HS-5 (cell line): ENCODE measurements around the gene ACIN1.
A peak's percentile ranks its signal among the peaks of the same experiment; 100 is the strongest.
"Not testable (repeated sequence)": the region's sequence is repeated elsewhere in the genome, so short reads cannot be mapped to it uniquely, and the experiment has no call there.

Source experiments
- DNase-seq: peaks from one replicate; pipeline ENCODE4 v3.0.0-alpha.2; 2012; ENCODE audit warnings: low read depth

ACIN1 gene

GRCh38 chr14:23124337-23124954 is 29.5 kb upstream of the ACIN1 start:
- DNase-seq, result no peak

GRCh38 chr14:23123419-23123818 is 28.5 kb upstream of the ACIN1 start:
- no peak for DNase-seq

GRCh38 chr14:23122086-23122485 is 27.1 kb upstream of the ACIN1 start:
- DNase-seq, result no peak

GRCh38 chr14:23121361-23121771 is 26.4 kb upstream of the ACIN1 start:
- DNase-seq, result no peak

- peak; percentile 50 for DNase-seq
These were observed 25.8 kb upstream of the ACIN1 start for GRCh38 chr14:23120541-23121251.

- no peak for DNase-seq
These were observed 24.7 kb upstream of the ACIN1 start for GRCh38 chr14:23119363-23120327.

- no peak for DNase-seq
These were observed 23.8 kb upstream of the ACIN1 start, which contains the start of gene CEBPE for GRCh38 chr14:23118506-23119362. CEBPE (minus strand) TSS chr14:23119255; CDS start chr14:23119091, 164 bp downstream.

- no peak for DNase-seq
These were observed 22.6 kb upstream of the ACIN1 start for GRCh38 chr14:23117371-23118020.

- no peak for DNase-seq
These were observed 21.0 kb upstream of the ACIN1 start for GRCh38 chr14:23115918-23116317.

GRCh38 chr14:23115039-23115731 is 20.2 kb upstream of the ACIN1 start:
- DNase-seq, result peak; percentile 94

GRCh38 chr14:23114669-23115038 is 19.7 kb upstream of the ACIN1 start:
- DNase-seq, result no peak

- no peak for DNase-seq
These were observed 19.2 kb upstream of the ACIN1 start for GRCh38 chr14:23114120-23114458.

- DNase-seq, result no peak
These were observed 18.6 kb upstream of the ACIN1 start for GRCh38 chr14:23113431-23114119.

GRCh38 chr14:23112359-23113178 is 17.6 kb upstream of the ACIN1 start:
- DNase-seq, result no peak

- no peak for DNase-seq
These were observed 15.8 kb upstream of the ACIN1 start for GRCh38 chr14:23110579-23111365.

GRCh38 chr14:23109769-23110168 is 14.8 kb upstream of the ACIN1 start:
- no peak for DNase-seq

GRCh38 chr14:23108169-23108568 is 13.2 kb upstream of the ACIN1 start:
- DNase-seq, result not testable (repeated sequence)

GRCh38 chr14:23107620-23108019 is 12.7 kb upstream of the ACIN1 start:
- DNase-seq, result not testable (repeated sequence)

GRCh38 chr14:23106747-23107045 is 11.8 kb upstream of the ACIN1 start:
- no peak for DNase-seq
